HG03520 (cell line): ENCODE data around the gene IL1RAPL1.
"Not testable (repeated sequence)": the region's sequence is repeated elsewhere in the genome, so short reads cannot be mapped to it uniquely, and the experiment has no call there.

Source experiments
- ATAC-seq: cut with Tn5 transposase; IDR thresholded peaks from one replicate; pipeline ENCODE4 v1.9.1; 2021; ENCODE audit warnings: mild to moderate bottlenecking, moderate library complexity; ENCODE audit not compliant: unreplicated experiment

IL1RAPL1 gene

GRCh38 chrX:28757290-28757689 is 170.0 kb downstream of the IL1RAPL1 start:
- no peak for ATAC-seq

GRCh38 chrX:28766561-28766960 is 179.3 kb downstream of the IL1RAPL1 start:
- ATAC-seq: not testable (repeated sequence)

GRCh38 chrX:28773807-28774206 is 186.6 kb downstream of the IL1RAPL1 start:
- ATAC-seq: no peak

GRCh38 chrX:28787206-28787605 is 200.0 kb downstream of the IL1RAPL1 start:
- ATAC-seq: no peak

GRCh38 chrX:28800671-28801070 is 213.4 kb downstream of the IL1RAPL1 start:
- ATAC-seq: not testable (repeated sequence)

- no peak for ATAC-seq
Measured at GRCh38 chrX:28802625-28803024, 215.4 kb downstream of the IL1RAPL1 start.

GRCh38 chrX:28835991-28836390 is 248.7 kb downstream of the IL1RAPL1 start:
- ATAC-seq: no peak

GRCh38 chrX:28843817-28844216 is 256.6 kb downstream of the IL1RAPL1 start:
- no peak for ATAC-seq

- ATAC-seq: no peak
Measured at GRCh38 chrX:28847423-28847822, 260.2 kb downstream of the IL1RAPL1 start.

GRCh38 chrX:28848707-28849106 is 261.5 kb downstream of the IL1RAPL1 start:
- ATAC-seq: no peak

- no peak for ATAC-seq
Measured at GRCh38 chrX:28850955-28851354, 263.7 kb downstream of the IL1RAPL1 start.

GRCh38 chrX:28851871-28852270 is 264.6 kb downstream of the IL1RAPL1 start:
- ATAC-seq: no peak

- no peak for ATAC-seq
Measured at GRCh38 chrX:28854637-28855036, 267.4 kb downstream of the IL1RAPL1 start.

GRCh38 chrX:28876408-28876807 is 289.2 kb downstream of the IL1RAPL1 start:
- no peak for ATAC-seq

GRCh38 chrX:28876901-28877300 is 289.7 kb downstream of the IL1RAPL1 start:
- ATAC-seq: no peak

- no peak for ATAC-seq
Measured at GRCh38 chrX:28880136-28880535, 292.9 kb downstream of the IL1RAPL1 start.

GRCh38 chrX:28884823-28885222 is 297.6 kb downstream of the IL1RAPL1 start:
- ATAC-seq: no peak

- no peak for ATAC-seq
Measured at GRCh38 chrX:28888416-28888815, 301.2 kb downstream of the IL1RAPL1 start.

GRCh38 chrX:28889591-28890090 is 302.4 kb downstream of the IL1RAPL1 start:
- no peak for ATAC-seq

- no peak for ATAC-seq
Measured at GRCh38 chrX:28901637-28902036, 314.4 kb downstream of the IL1RAPL1 start.

- ATAC-seq: no peak
Measured at GRCh38 chrX:28910487-28910886, 323.2 kb downstream of the IL1RAPL1 start.

- no peak for ATAC-seq
Measured at GRCh38 chrX:28920153-28920943, 333.1 kb downstream of the IL1RAPL1 start.

GRCh38 chrX:28922106-28922505 is 334.9 kb downstream of the IL1RAPL1 start:
- no peak for ATAC-seq
